ENCODE data around the gene JARID2.

JARID2 gene

DNA sequence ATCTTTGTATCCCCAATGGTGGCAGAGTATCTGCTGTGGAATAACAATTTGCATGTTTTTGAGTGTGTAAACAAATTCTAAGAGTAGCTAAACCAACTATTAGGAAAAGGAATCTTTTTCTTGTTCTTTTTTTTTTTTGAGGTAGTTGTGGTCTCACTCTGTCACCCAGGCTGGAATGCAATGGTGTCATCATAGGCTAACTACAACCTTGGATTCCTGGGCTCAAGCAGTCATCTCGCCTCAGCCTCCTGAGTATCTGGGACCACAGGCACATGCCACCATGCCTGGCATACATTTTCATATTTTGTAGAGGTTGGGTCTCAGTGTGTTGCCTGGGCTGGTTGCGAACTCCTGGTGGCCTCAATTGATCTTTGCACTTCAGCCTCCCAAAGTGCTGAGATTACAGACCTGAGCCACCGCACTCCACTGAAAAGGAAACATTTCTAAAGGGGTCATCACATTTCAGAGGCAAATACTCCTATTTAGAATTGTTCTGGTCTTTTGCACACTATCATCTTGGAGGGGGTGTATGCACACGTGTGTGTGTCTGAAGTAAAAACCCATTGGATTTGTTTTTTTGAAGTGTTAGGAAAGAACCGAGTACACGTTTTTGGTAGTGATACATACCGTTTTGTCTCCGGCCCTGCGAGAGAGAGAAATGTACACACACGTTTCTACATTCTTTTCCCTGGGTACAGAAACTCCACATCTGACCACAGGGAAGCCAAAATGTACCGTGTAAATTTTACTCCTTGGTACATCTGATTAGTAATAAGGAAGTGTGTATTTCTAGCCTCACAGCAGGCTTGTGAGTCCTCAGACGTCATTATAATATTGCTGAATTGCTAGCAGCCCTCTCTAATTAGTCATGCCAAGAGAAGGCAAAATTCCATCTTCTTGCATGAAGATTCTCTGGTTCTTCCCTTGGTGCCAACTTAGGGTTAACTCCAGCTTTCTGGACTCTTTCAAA lies 183.6 kb downstream of the JARID2 start:
- H3K4me3 ChIP-seq (ENCODE audit: low read depth, low read length): no peak overlapping the region
- TF ChIP-seq, protein P1, sequence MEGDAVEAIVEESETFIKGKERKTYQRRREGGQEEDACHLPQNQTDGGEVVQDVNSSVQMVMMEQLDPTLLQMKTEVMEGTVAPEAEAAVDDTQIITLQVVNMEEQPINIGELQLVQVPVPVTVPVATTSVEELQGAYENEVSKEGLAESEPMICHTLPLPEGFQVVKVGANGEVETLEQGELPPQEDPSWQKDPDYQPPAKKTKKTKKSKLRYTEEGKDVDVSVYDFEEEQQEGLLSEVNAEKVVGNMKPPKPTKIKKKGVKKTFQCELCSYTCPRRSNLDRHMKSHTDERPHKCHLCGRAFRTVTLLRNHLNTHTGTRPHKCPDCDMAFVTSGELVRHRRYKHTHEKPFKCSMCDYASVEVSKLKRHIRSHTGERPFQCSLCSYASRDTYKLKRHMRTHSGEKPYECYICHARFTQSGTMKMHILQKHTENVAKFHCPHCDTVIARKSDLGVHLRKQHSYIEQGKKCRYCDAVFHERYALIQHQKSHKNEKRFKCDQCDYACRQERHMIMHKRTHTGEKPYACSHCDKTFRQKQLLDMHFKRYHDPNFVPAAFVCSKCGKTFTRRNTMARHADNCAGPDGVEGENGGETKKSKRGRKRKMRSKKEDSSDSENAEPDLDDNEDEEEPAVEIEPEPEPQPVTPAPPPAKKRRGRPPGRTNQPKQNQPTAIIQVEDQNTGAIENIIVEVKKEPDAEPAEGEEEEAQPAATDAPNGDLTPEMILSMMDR (conservative IDR thresholded peaks at IDR 0.05; ENCODE audit: low read depth, low read length): no peak
- peak; percentile 93 for DNase-seq (ENCODE audit: low read depth)

DNA sequence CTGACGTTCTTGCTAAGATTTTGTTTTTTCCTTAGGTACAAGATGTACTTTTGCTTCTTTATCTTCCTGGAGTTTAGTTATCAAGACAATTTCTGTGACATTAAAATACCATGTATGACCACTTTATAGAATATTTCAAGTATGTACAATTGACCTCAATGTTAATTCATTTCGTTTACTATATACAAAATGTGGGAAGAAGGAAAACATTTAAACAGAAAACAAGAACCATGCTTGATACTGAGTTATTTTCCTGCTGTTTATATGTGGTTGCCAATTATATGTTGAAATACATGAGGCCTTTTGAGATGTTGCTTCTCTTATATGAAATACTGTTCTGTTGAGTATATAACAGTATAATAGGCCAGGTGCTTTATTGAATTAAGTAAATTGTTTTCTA lies 184.3 kb downstream of the JARID2 start:
- TF ChIP-seq, protein P1 (conservative IDR thresholded peaks at IDR 0.05; ENCODE audit: low read depth, low read length): no peak
- H3K4me3 ChIP-seq (ENCODE audit: low read depth, low read length): no peak overlapping the region
- peak; percentile 60 for DNase-seq (ENCODE audit: low read depth)

DNA sequence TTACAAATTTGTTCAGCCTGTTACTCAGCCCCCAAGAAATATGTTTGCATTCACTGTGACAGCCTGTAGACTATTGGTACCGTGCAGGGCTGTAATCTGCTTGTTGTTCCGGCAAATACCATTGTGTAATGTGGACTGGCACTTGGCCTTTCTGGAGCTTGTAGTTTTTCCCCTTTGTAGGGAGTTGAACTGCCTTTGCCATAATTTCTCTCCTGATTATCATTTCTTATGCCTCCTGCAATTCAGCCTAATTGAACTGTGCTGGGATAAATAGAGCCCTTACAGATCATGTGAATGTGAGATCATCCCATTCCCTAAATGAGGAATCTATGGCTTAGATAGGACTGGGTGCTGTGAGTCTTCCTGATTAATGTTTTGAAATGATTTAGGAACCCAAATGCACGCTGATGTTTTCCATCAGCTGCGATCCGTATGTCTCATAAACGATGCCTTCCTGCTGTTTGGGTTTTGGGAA lies 185.1 kb downstream of the JARID2 start:
- DNase-seq (ENCODE audit: low read depth): peak; percentile 51
- TF ChIP-seq, protein P1 (conservative IDR thresholded peaks at IDR 0.05; ENCODE audit: low read depth, low read length): no peak
- H3K4me3 ChIP-seq (ENCODE audit: low read depth, low read length): no peak overlapping the region

GRCh38 chr6:15431762-15432483 lies 186.1 kb downstream of the JARID2 start:
- DNase-seq (ENCODE audit: low read depth): peak; percentile 51
- TF ChIP-seq, protein P1 (conservative IDR thresholded peaks at IDR 0.05; ENCODE audit: low read depth, low read length): no peak
- no peak overlapping the region for H3K4me3 ChIP-seq (ENCODE audit: low read depth, low read length)

DNA sequence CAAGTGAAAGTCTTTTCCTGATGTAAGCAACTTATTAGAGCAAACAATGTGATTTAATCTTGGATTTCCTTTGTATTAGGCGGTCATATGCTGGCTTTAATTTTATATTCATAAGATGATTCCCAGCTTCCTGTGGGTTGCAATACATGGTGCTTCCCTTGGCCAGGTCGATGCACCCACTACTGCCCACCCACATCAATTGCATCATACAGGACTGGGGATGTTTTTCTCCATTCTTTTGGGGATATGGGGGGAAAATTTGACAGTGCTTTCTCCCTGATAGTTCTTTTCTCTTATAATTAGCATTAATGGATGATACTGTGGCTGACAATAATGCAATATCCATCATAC lies 187.6 kb downstream of the JARID2 start:
- TF ChIP-seq, protein P1 (conservative IDR thresholded peaks at IDR 0.05; ENCODE audit: low read depth, low read length): no peak
- no peak for DNase-seq (ENCODE audit: low read depth)
- no peak overlapping the region for H3K4me3 ChIP-seq (ENCODE audit: low read depth, low read length)

DNA sequence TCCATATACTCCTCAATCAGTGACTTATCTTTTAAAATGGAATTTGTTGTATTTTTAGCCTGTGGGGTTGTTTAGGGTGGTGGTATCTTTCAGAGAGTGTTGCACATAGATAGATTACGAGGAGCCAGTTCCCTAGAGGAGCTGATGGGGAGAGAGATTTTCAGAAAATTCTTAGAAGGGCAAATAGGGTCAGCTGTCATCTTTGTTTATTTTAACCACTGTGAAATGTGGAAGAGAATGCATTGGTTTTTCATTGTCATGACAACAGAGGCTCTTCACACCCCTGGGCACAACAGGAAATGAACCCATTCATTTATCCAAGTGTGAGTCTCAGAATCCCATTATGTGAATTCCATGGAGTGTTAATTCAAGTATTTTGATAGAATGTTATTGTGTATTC lies 188.4 kb downstream of the JARID2 start:
- TF ChIP-seq, protein P1 (conservative IDR thresholded peaks at IDR 0.05; ENCODE audit: low read depth, low read length): no peak
- no peak for DNase-seq (ENCODE audit: low read depth)
- no peak overlapping the region for H3K4me3 ChIP-seq (ENCODE audit: low read depth, low read length)
